Heart left ventricle (tissue), 16 donors: ENCODE data around the gene FAM181A. TPM values are rescaled to one million over a fixed set of nuclear protein-coding genes. Genes with fewer than 3 reads are reported as not detected.
A peak's percentile ranks its signal among the peaks of the same experiment; 100 is the strongest.

Experiments
- ATAC-seq, 4 donors: fragments of 200-7000 bp; cut with Tn5 transposase; one replicate each; pipeline ENCODE4 v1.9.1; 2020 to 2022; ENCODE audit warnings: moderate library complexity in 4 of 4, mild to moderate bottlenecking in 3 of 4, moderate number of reproducible peaks in 1 of 4
- DNase-seq, 5 donors: peaks; one replicate each; pipeline ENCODE4 v3.0.0-alpha.2; 2020
- H3K27ac ChIP-seq, 12 donors: fragments of 200-600 bp; sonication (generic) in 4 of 12; one replicate each; pipeline versions ENCODE4 v1.5.0 to v1.8.0; 2016 to 2022; ENCODE audit warnings: mild to moderate bottlenecking in 2 of 12
- H3K27me3 ChIP-seq, 9 donors: fragments of 200-600 bp; sonication (generic) in 2 of 9; one replicate each; pipeline versions ENCODE4 v1.5.1 to v1.8.0; 2016 to 2022; ENCODE audit warnings: mild to moderate bottlenecking in 3 of 9
- H3K36me3 ChIP-seq, 9 donors: fragments of 200-600 bp; sonication (generic) in 2 of 9; one replicate each; pipeline versions ENCODE4 v1.5.0 to v1.8.0; 2018 to 2022; ENCODE audit warnings: mild to moderate bottlenecking in 2 of 9
- H3K4me1 ChIP-seq, 12 donors: fragments of 200-600 bp; sonication (generic) in 4 of 12; one replicate each; pipeline versions ENCODE4 v1.5.0 to v1.8.0; 2016 to 2022; ENCODE audit warnings: mild to moderate bottlenecking in 3 of 12
- H3K4me3 ChIP-seq, 12 donors: fragments of 200-600 bp; sonication (generic) in 4 of 12; one replicate each; pipeline versions ENCODE4 v1.5.0 to v1.8.0; 2017 to 2022; ENCODE audit warnings: mild to moderate bottlenecking in 9 of 12, moderate library complexity in 4 of 12
- H3K9me3 ChIP-seq, 12 donors: fragments of 200-600 bp; sonication (generic) in 4 of 12; one replicate each; pipeline versions ENCODE4 v1.5.0 to v1.8.0; 2016 to 2022; ENCODE audit warnings: mild to moderate bottlenecking in 1 of 12
- CTCF ChIP-seq, 12 donors: fragments of 200-600 bp; sonication (generic) in 4 of 12; IDR thresholded peaks; one replicate each; pipeline versions ENCODE4 v1.5.0 to v1.8.0; 2018 to 2022; ENCODE audit warnings: antibody characterized with exemption in 12 of 12, mild to moderate bottlenecking in 5 of 12
- POLR2A ChIP-seq, 2 donors: fragments of 450-650 bp; IDR thresholded peaks; one replicate each; pipeline ENCODE4 v1.6.1; 2017; ENCODE audit warnings: antibody characterized with exemption in 2 of 2, mild to moderate bottlenecking in 2 of 2, moderate library complexity in 2 of 2
- WGBS, 4 donors: extraction: QIAGEN DNeasy Blood & Tissue Kit in 2 of 4; methylation state at CpG; one replicate each; pipeline versions ENCODE4 v1.1.5 to v1.1.7; 2013 to 2018; 5-methylcytosine and 5-hydroxymethylcytosine counted together
- intact Hi-C, 10 donors: fragments of 100-400 bp; cut with DNase I; formaldehyde crosslinking; loops; one replicate each; pipeline versions ENCODE4 v1.11.1 to v1.14.2; 2022
- polyA plus RNA-seq, 2 donors: library from polyadenylated mRNA; stranded (reverse); fragments of 200-250 nt; gene quantifications; one replicate each; pipeline ENCODE4 v1.2.3, GENCODE V29; 2013
- total RNA-seq, 9 donors: library from RNA; depleted of rRNA in 2 of 9; stranded (reverse); fragments of >200 nt in 2 of 9; fragmentation: NEBNext Ultra II Directional in 3 of 9; extraction: Animal tissue kit (Norgen Biotek cat#: 25700) in 3 of 9; gene quantifications; one replicate each; pipeline versions ENCODE4 v1.1.0 to v1.2.4, GENCODE V29; 2016 to 2023
- donor health status: ischemic (EF 13 %, LVEDD 7.1; RV severe dilation, severe dysfunction).
- donor health status: healthy with polysubstance abuse.
- donor health status: DM: no; HTN: yes; CAD: no.
- donor health status: DM: no; HTN: no; CAD: no.
- donor health status: ischemic (EF 25% LVEDD 6.9; RV normal size, moderate dysfunction).
- donor health status: ischemic (EF 25% LVEDD 5.7; RV mildly dilated, moderate dysfunction).
- donor health status: healthy.
- donor health status: DM: yes; HTN: yes; CAD: no.
- donor health status: ischemic (EF 35%, LVEDD 5.7; RV mildly dilated, moderate dysfunction).
- donor health status: nonischemic (EF 11% LVEDD 7.7; RV severe dilation, severe dysfunction).
- donor health status: DM: yes; HTN: yes; CAD: no.
- donor health status: PGD.
- donor health status: ischemic (EF 29% LVEDD 5.4; RV normal size, mild dysfunction).
- donor health status: nonischemic (EF 23%, LVEDD 6.1; RV moderate dilation, normal function).

Gene FAM181A
- total and polyA plus RNA-seq, 11 donors: not detected

GRCh38 chr14:93974299-93974698 lies 47.2 kb downstream of the FAM181A start:
- DNase-seq: no peak
- Histone ChIP-seq H3K27ac (peak overlapping the region; percentile 57 to 97 (median 92)), H3K4me1 (peaks cover 0 to 86% (median 34%) of the 10 kb centered on the region in 12 donors), H3K27me3 (no peaks in the 10 kb centered on the region), H3K4me3 (peak overlapping the region in 11 of 12 donors; percentile 30 to 62 (median 55)), H3K36me3 (peaks cover 0 to 2% (median 0%) of the 10 kb centered on the region in 9 donors), H3K9me3 (no peaks in the 10 kb centered on the region)
- 41 to 57% (median 47%) methylated on average over 6 of the region's 6 CpGs for WGBS, 4 donors
- intact Hi-C loops: no loop called here
- peak; percentile 21 to 43 (median 34) for ATAC-seq
- TF ChIP-seq CTCF (IDR thresholded peaks at IDR 0.05): no peak
- TF ChIP-seq POLR2A (IDR thresholded peaks at IDR 0.05): no peak

GRCh38 chr14:93974833-93975232 lies 47.7 kb downstream of the FAM181A start:
- H3K27me3 ChIP-seq: no peaks in the 10 kb centered on the region
- H3K36me3 ChIP-seq: no peaks in the 10 kb centered on the region
- ATAC-seq (peak; percentile 40 to 72 (median 63)), DNase-seq (peak in 2 of 5 donors; percentile 81 to 83)
- peak overlapping the region; percentile 57 to 97 (median 92) for H3K27ac ChIP-seq
- 36 to 53% (median 44%) methylated on average over 3 to 12 of the region's 12 CpGs for WGBS, 4 donors
- TF ChIP-seq POLR2A (IDR thresholded peaks at IDR 0.05) (peak in 1 of 2 donors; percentile 9), CTCF (IDR thresholded peaks at IDR 0.05) (no peak)
- intact Hi-C loops: no loop called here
- no peaks in the 10 kb centered on the region for H3K9me3 ChIP-seq
- peaks cover 0 to 85% (median 28%) of the 10 kb centered on the region in 12 donors for H3K4me1 ChIP-seq
- H3K4me3 ChIP-seq: peak overlapping the region; percentile 12 to 62 (median 54)

GRCh38 chr14:93975791-93976476 lies 48.8 kb downstream of the FAM181A start:
- 35 to 45% (median 39%) methylated on average over 9 of the region's 9 CpGs for WGBS, 4 donors
- no peaks in the 10 kb centered on the region for H3K9me3 ChIP-seq
- TF ChIP-seq POLR2A (IDR thresholded peaks at IDR 0.05) (no peak), CTCF (IDR thresholded peaks at IDR 0.05) (peak in 1 of 12 donors; percentile 5)
- peaks cover 0 to 83% (median 24%) of the 10 kb centered on the region in 12 donors for H3K4me1 ChIP-seq
- H3K27me3 ChIP-seq: no peaks in the 10 kb centered on the region
- no peak for DNase-seq
- peak overlapping the region; percentile 27 to 62 (median 54) for H3K4me3 ChIP-seq
- intact Hi-C loops: loop anchor here in 1 of 10 donors (1.0 kb wide), 1 partner anchor 25 kb away; no protein-coding TSS in a partner anchor
- peak overlapping the region; percentile 74 to 97 (median 92) for H3K27ac ChIP-seq
- peak; percentile 43 to 63 (median 53) for ATAC-seq
- H3K36me3 ChIP-seq: no peaks in the 10 kb centered on the region

- Histone ChIP-seq H3K27me3 (no peaks in the 10 kb centered on the region), H3K9me3 (no peaks in the 10 kb centered on the region), H3K4me1 (peaks cover 0 to 83% (median 24%) of the 10 kb centered on the region in 12 donors), H3K27ac (peak within 1 kb of the TSS; percentile 74 to 97 (median 92)), H3K36me3 (no peaks in the 10 kb centered on the region), H3K4me3 (peak within 1 kb of the TSS; percentile 27 to 62 (median 54))
- peak in 4 of 5 donors; percentile 52 to 67 (median 65) for DNase-seq
- WGBS, 4 donors: 8 to 14% (median 12%) methylated on average over 12 of the region's 12 CpGs
- TF ChIP-seq POLR2A (IDR thresholded peaks at IDR 0.05) (peak in 1 of 2 donors; percentile 54), CTCF (IDR thresholded peaks at IDR 0.05) (no peak)
- intact Hi-C loops: loop anchor here in 1 of 10 donors (1.0 kb wide), 1 partner anchor 25 kb away; no protein-coding TSS in a partner anchor
- ATAC-seq: peak; percentile 26 to 56 (median 38)
Measured at GRCh38 chr14:93976477-93977057, 49.4 kb downstream of the FAM181A start, which contains the start of gene ASB2. TSS of gene ASB2 (minus strand) at chr14:93976570. CDS start at chr14:93964539, 12,031 bp downstream.
